ENCODE results near the gene MTIF2. TPM values are rescaled to one million over a fixed set of nuclear protein-coding genes. Genes with fewer than 3 reads are reported as not detected.

The MTIF2 gene
- total RNA-seq, 1 experiment from 2014 or later, result 34.1 TPM

DNA sequence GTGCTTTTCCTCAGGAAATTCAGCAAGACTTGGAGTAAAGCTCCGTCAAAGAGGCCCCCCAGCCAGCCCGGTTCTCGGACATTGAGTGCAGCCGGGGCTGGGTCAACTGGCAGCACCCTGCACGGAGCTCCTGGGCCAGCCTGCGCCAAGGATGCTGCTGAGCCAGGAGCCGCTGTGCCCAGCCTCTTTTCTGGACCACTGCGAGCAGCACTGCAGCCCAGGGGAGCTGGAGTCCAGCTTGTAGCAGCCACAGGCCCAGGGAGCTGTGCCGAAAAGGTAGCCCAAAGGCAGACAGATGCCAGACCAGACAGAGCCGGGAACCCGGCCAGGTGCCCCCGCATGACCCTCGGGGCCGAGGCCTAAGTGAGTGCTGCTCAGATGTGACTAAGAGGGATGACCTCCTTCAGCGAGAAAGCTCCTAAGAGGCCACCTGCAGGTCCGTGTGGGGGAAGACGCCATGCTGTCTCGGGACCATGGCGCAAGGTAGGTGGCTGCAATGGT is 44.2 kb downstream of the MTIF2 start:
- H3K4me3 ChIP-seq (ENCODE audit: low read depth in 2 of 2, low read length in 2 of 2), result no peak overlapping the region
- CTCF ChIA-PET, result interaction anchor here (0.7 to 1.0 kb wide), 2 partner anchors 325 to 533 kb away, joined by 3 read pairs; no protein-coding TSS in a partner anchor
- in situ Hi-C loops (cut with HindIII; ENCODE audit: low pct_unique_long_range_greater_than_20kb, low sequenced_read_pairs) (no loop called here), intact Hi-C loops (cut with micrococcal nuclease; ENCODE audit: unreplicated experiment) (no loop called here)
- no peaks in the 10 kb centered on the region for H3K27me3 ChIP-seq (ENCODE audit: control insufficient read depth, insufficient read depth, low read length)
- no peaks in the 10 kb centered on the region for H3K36me3 ChIP-seq (ENCODE audit: control insufficient read depth, insufficient read depth, low read length)
- TF ChIP-seq TCF7L2 (IDR thresholded peaks at IDR 0.05; ENCODE audit: low read depth, low read length) (no peak), SIN3A (IDR thresholded peaks at IDR 0.05; ENCODE audit: borderline replicate concordance, insufficient read depth, low read depth, low read length) (no peak), REST (IDR thresholded peaks at IDR 0.05; ENCODE audit: insufficient read depth in 1 of 2, low read depth in 2 of 2, low read length in 1 of 2) (no peak), POLR2AphosphoS5 (IDR thresholded peaks at IDR 0.05; ENCODE audit: low read depth, low read length) (no peak)
- TF ChIP-seq, protein P1, sequence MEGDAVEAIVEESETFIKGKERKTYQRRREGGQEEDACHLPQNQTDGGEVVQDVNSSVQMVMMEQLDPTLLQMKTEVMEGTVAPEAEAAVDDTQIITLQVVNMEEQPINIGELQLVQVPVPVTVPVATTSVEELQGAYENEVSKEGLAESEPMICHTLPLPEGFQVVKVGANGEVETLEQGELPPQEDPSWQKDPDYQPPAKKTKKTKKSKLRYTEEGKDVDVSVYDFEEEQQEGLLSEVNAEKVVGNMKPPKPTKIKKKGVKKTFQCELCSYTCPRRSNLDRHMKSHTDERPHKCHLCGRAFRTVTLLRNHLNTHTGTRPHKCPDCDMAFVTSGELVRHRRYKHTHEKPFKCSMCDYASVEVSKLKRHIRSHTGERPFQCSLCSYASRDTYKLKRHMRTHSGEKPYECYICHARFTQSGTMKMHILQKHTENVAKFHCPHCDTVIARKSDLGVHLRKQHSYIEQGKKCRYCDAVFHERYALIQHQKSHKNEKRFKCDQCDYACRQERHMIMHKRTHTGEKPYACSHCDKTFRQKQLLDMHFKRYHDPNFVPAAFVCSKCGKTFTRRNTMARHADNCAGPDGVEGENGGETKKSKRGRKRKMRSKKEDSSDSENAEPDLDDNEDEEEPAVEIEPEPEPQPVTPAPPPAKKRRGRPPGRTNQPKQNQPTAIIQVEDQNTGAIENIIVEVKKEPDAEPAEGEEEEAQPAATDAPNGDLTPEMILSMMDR (IDR thresholded peaks at IDR 0.05), result no peak
- no peak for DNase-seq (ENCODE audit: low read depth, low spot score)
- BruUV-seq (replicated peaks), result no TSS peak
- no peaks in the 10 kb centered on the region for H3K9me3 ChIP-seq (ENCODE audit: control insufficient read depth, insufficient read depth, low read depth, low read length)
- H3K27ac ChIP-seq (ENCODE audit: low read length), result peak overlapping the region; percentile 30; the same call in 1 of the 2 replicates
- H3K4me1 ChIP-seq (ENCODE audit: control insufficient read depth, insufficient read depth, low read length), result peaks cover 19% of the 10 kb centered on the region
- POLR2A ChIA-PET, result interaction anchor here (0.5 kb wide), 1 partner anchor 61 kb away, joined by 5 read pairs; no protein-coding TSS in a partner anchor
- ATAC-seq, result peak; percentile 52

DNA sequence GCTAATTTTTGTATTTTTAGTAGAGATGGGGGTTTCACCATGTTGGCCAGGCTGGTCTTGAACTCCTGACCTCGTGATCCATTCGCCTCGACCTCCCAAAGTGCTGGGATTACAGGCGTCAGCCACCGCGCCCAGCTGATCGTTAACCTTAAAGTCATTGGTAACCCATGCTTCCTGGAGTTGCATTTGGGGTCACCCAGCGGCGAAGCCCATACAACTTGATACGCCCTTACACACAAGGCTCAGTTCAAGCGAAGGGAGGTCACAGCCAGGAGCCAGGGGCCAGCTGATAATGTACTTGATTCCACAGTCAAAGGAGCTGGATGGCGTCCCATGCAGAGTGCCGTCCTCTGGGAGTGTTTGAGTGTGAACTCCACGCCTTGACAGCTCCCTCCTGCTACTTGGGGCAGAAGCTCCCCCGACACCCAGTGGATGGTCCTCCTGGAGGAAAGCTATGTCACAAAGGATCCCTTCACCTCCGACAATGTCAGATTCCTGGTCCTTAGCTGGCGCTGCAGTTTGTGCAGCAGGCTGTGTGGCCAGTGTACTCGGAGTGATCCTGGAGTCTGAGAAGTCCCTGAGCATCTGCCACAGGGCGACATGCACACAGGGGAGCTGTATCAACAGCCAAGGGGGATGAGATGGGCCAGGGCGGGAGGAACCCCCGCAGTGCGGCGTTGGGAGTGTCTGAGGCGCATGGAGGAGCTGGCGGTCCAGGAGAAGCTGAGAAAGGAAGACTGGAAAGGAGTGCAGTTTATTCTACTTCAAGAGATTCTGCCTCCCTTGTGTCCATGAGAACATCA is 44.9 kb downstream of the MTIF2 start:
- TF ChIP-seq SIN3A (IDR thresholded peaks at IDR 0.05; ENCODE audit: borderline replicate concordance, insufficient read depth, low read depth, low read length), result no peak
- TF ChIP-seq, protein P1 (IDR thresholded peaks at IDR 0.05), result no peak
- no peak for TF ChIP-seq POLR2AphosphoS5 (IDR thresholded peaks at IDR 0.05; ENCODE audit: low read depth, low read length)
- no peak for TF ChIP-seq REST (IDR thresholded peaks at IDR 0.05; ENCODE audit: insufficient read depth in 1 of 2, low read depth in 2 of 2, low read length in 1 of 2)
- TF ChIP-seq TCF7L2 (IDR thresholded peaks at IDR 0.05; ENCODE audit: low read depth, low read length), result no peak
- intact Hi-C loops (cut with micrococcal nuclease; ENCODE audit: unreplicated experiment) (no loop called here), in situ Hi-C loops (cut with HindIII; ENCODE audit: low pct_unique_long_range_greater_than_20kb, low sequenced_read_pairs) (no loop called here)
- peaks cover 19% of the 10 kb centered on the region for H3K4me1 ChIP-seq (ENCODE audit: control insufficient read depth, insufficient read depth, low read length)
- ChIA-PET POLR2A (interaction anchor here (0.6 kb wide), 3 partner anchors 186 to 506 kb away, joined by 3 to 7 read pairs (median 3); no protein-coding TSS in a partner anchor), CTCF (interaction anchor here (0.6 to 1.0 kb wide), 3 partner anchors 18 to 532 kb away, joined by 3 to 6 read pairs (median 3); no protein-coding TSS in a partner anchor)
- BruUV-seq (replicated peaks), result TSS peak; percentile 82
- H3K27me3 ChIP-seq (ENCODE audit: control insufficient read depth, insufficient read depth, low read length), result no peaks in the 10 kb centered on the region
- no peaks in the 10 kb centered on the region for H3K36me3 ChIP-seq (ENCODE audit: control insufficient read depth, insufficient read depth, low read length)
- peak overlapping the region; percentile 84 for H3K27ac ChIP-seq (ENCODE audit: low read length)
- ATAC-seq, result peak; percentile 55
- H3K9me3 ChIP-seq (ENCODE audit: control insufficient read depth, insufficient read depth, low read depth, low read length), result no peaks in the 10 kb centered on the region
- DNase-seq (ENCODE audit: low read depth, low spot score), result no peak
- peak overlapping the region; percentile 53 to 63; a peak in 3 of 4 replicates for H3K4me3 ChIP-seq (ENCODE audit: low read depth in 2 of 2, low read length in 2 of 2)
